ENCODE results near the gene HERPUD1. TPM values are rescaled to one million over a fixed set of nuclear protein-coding genes. Genes with fewer than 3 reads are reported as not detected.

Gene HERPUD1
- total and polyA plus RNA-seq, 2 of the 13 experiments (the other 11 are each of a cell fraction or from before 2014, with no cell fraction given): 96.2 to 323 TPM

DNA sequence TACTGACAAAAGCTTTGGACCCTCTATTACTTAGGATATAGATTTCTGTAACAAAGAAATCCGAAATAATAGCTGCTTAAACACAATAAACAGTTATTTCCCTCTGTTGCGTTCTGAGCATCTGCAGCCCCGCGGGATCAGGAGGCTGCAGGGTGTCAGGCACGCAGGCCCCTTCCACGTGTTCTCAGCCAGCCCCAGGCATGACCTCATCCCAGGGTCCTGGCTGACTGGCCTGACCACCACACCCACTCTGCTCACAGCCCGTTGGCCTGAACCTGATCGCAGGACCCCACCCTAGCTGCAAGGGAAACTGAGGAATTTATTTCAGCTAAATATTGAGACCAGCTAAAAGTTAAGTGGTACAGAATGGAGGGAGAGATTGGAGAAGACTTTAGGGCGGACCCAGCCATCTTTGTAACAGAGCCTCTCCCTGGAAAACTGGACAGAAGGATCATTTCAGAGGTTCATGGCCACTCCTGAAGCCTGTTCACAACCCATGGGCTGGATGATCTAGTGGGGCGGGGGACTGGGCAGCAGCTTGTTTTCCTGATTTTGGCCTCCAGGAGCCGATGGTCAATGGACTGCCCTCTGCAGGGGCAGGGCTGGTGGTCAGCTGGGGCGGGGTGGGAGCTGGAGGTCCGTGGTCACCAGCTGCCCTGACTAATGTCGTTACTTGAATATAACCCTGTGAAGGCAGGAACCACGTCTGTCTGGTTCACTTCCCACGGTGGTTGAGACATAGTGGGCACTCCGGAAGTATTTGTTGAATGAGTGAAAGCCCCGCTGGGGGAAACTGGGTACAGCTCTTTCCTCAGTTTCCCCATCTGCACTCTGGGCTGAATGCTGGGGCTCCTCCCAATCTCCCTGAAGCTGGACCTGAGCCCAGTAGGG, 40.7 kb downstream of the HERPUD1 start (continued):
- TF ChIP-seq, protein P1, sequence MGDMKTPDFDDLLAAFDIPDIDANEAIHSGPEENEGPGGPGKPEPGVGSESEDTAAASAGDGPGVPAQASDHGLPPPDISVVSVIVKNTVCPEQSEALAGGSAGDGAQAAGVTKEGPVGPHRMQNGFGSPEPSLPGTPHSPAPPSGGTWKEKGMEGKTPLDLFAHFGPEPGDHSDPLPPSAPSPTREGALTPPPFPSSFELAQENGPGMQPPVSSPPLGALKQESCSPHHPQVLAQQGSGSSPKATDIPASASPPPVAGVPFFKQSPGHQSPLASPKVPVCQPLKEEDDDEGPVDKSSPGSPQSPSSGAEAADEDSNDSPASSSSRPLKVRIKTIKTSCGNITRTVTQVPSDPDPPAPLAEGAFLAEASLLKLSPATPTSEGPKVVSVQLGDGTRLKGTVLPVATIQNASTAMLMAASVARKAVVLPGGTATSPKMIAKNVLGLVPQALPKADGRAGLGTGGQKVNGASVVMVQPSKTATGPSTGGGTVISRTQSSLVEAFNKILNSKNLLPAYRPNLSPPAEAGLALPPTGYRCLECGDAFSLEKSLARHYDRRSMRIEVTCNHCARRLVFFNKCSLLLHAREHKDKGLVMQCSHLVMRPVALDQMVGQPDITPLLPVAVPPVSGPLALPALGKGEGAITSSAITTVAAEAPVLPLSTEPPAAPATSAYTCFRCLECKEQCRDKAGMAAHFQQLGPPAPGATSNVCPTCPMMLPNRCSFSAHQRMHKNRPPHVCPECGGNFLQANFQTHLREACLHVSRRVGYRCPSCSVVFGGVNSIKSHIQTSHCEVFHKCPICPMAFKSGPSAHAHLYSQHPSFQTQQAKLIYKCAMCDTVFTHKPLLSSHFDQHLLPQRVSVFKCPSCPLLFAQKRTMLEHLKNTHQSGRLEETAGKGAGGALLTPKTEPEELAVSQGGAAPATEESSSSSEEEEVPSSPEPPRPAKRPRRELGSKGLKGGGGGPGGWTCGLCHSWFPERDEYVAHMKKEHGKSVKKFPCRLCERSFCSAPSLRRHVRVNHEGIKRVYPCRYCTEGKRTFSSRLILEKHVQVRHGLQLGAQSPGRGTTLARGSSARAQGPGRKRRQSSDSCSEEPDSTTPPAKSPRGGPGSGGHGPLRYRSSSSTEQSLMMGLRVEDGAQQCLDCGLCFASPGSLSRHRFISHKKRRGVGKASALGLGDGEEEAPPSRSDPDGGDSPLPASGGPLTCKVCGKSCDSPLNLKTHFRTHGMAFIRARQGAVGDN (CRISPR knock-in tag; IDR thresholded peaks at IDR 0.05): peak; percentile 82
- TF ChIP-seq ZNF431 (CRISPR knock-in tag; IDR thresholded peaks at IDR 0.05; ENCODE audit: borderline replicate concordance, low read depth) (0 out of 2 replicates have a peak, but pooled peaks have one; percentile 27), ZNF326 (CRISPR knock-in tag; IDR thresholded peaks at IDR 0.05; ENCODE audit: borderline replicate concordance) (no peak), SRSF4 (IDR thresholded peaks at IDR 0.05; ENCODE audit: low read depth, low read length, poor library complexity, severe bottlenecking) (no peak), ZNF10 (CRISPR knock-in tag; IDR thresholded peaks at IDR 0.05; ENCODE audit: borderline replicate concordance, low read depth) (no peak), GTF2F1 (IDR thresholded peaks at IDR 0.05; ENCODE audit: low read length) (no peak), ATF1 (CRISPR knock-in tag; IDR thresholded peaks at IDR 0.05) (no peak), NBN (conservative IDR thresholded peaks at IDR 0.05) (no peak), ZFP90 (CRISPR knock-in tag; IDR thresholded peaks at IDR 0.05; ENCODE audit: borderline replicate concordance) (no peak), ZNF614 (CRISPR knock-in tag; IDR thresholded peaks at IDR 0.05; ENCODE audit: borderline replicate concordance) (no peak), ZNF670 (CRISPR knock-in tag; IDR thresholded peaks at IDR 0.05; ENCODE audit: borderline replicate concordance) (no peak)
- TF ChIP-seq, protein P2, sequence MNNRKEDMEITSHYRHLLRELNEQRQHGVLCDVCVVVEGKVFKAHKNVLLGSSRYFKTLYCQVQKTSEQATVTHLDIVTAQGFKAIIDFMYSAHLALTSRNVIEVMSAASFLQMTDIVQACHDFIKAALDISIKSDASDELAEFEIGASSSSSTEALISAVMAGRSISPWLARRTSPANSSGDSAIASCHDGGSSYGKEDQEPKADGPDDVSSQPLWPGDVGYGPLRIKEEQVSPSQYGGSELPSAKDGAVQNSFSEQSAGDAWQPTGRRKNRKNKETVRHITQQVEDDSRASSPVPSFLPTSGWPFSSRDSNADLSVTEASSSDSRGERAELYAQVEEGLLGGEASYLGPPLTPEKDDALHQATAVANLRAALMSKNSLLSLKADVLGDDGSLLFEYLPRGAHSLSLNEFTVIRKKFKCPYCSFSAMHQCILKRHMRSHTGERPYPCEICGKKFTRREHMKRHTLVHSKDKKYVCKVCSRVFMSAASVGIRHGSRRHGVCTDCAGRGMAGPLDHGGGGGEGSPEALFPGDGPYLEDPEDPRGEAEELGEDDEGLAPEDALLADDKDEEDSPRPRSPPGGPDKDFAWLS (CRISPR knock-in tag; IDR thresholded peaks at IDR 0.05; ENCODE audit: borderline replicate concordance): no peak
- TF ChIP-seq, protein P3, sequence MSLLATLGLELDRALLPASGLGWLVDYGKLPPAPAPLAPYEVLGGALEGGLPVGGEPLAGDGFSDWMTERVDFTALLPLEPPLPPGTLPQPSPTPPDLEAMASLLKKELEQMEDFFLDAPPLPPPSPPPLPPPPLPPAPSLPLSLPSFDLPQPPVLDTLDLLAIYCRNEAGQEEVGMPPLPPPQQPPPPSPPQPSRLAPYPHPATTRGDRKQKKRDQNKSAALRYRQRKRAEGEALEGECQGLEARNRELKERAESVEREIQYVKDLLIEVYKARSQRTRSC (CRISPR knock-in tag; IDR thresholded peaks at IDR 0.05; ENCODE audit: low read depth): no peak
- TF ChIP-seq, protein P4, sequence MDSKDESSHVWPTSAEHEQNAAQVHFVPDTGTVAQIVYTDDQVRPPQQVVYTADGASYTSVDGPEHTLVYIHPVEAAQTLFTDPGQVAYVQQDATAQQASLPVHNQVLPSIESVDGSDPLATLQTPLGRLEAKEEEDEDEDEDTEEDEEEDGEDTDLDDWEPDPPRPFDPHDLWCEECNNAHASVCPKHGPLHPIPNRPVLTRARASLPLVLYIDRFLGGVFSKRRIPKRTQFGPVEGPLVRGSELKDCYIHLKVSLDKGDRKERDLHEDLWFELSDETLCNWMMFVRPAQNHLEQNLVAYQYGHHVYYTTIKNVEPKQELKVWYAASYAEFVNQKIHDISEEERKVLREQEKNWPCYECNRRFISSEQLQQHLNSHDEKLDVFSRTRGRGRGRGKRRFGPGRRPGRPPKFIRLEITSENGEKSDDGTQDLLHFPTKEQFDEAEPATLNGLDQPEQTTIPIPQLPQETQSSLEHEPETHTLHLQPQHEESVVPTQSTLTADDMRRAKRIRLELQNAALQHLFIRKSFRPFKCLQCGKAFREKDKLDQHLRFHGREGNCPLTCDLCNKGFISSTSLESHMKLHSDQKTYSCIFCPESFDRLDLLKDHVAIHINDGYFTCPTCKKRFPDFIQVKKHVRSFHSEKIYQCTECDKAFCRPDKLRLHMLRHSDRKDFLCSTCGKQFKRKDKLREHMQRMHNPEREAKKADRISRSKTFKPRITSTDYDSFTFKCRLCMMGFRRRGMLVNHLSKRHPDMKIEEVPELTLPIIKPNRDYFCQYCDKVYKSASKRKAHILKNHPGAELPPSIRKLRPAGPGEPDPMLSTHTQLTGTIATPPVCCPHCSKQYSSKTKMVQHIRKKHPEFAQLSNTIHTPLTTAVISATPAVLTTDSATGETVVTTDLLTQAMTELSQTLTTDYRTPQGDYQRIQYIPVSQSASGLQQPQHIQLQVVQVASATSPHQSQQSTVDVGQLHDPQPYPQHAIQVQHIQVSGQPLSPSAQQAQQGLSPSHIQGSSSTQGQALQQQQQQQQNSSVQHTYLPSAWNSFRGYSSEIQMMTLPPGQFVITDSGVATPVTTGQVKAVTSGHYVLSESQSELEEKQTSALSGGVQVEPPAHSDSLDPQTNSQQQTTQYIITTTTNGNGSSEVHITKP (CRISPR knock-in tag; IDR thresholded peaks at IDR 0.05; ENCODE audit: low read depth): no peak; the same call in 1 of the 2 replicates
- TF ChIP-seq, protein P5, sequence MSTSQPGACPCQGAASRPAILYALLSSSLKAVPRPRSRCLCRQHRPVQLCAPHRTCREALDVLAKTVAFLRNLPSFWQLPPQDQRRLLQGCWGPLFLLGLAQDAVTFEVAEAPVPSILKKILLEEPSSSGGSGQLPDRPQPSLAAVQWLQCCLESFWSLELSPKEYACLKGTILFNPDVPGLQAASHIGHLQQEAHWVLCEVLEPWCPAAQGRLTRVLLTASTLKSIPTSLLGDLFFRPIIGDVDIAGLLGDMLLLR (CRISPR knock-in tag; IDR thresholded peaks at IDR 0.05): no peak
- TF ChIP-seq, protein P6, sequence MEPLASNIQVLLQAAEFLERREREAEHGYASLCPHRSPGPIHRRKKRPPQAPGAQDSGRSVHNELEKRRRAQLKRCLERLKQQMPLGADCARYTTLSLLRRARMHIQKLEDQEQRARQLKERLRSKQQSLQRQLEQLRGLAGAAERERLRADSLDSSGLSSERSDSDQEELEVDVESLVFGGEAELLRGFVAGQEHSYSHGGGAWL (CRISPR knock-in tag; IDR thresholded peaks at IDR 0.05): 0 out of 2 replicates have a peak, but pooled peaks have one; percentile 47
